ENCODE measurements around the gene ADGRG3.

Gene ADGRG3

DNA sequence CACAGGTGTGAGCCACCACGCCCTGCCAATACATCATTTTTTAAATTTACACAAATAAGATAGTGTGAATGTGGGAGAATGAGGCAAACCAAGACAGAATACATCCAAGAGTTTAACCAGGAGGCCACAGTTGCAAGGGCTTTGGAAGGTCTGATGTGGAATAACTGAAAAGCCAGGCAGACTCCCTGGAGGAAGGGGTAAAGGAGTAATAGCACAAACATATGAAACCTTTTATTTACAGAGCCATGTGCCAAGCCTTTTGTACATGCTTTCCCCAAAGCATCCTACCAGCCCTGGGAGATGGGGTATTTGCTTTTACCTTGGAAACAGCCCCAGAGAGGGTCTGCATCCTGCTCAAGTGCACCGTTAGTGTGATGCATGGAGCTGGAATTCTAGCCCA, 4.7 kb downstream of the ADGRG3 start:
- DNase-seq (ENCODE audit: low spot score), result no peak
- TF ChIP-seq, protein P1, sequence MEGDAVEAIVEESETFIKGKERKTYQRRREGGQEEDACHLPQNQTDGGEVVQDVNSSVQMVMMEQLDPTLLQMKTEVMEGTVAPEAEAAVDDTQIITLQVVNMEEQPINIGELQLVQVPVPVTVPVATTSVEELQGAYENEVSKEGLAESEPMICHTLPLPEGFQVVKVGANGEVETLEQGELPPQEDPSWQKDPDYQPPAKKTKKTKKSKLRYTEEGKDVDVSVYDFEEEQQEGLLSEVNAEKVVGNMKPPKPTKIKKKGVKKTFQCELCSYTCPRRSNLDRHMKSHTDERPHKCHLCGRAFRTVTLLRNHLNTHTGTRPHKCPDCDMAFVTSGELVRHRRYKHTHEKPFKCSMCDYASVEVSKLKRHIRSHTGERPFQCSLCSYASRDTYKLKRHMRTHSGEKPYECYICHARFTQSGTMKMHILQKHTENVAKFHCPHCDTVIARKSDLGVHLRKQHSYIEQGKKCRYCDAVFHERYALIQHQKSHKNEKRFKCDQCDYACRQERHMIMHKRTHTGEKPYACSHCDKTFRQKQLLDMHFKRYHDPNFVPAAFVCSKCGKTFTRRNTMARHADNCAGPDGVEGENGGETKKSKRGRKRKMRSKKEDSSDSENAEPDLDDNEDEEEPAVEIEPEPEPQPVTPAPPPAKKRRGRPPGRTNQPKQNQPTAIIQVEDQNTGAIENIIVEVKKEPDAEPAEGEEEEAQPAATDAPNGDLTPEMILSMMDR (IDR thresholded peaks at IDR 0.05; ENCODE audit: extremely low read depth, insufficient read depth, missing control alignments), result no peak
- in situ Hi-C loops (cut with MboI; ENCODE audit: low pct_unique_long_range_greater_than_20kb, low sequenced_read_pairs, unreplicated experiment), result no loop called here

GRCh38 chr16:57675741-57676551, 7.8 kb downstream of the ADGRG3 start:
- no peak for DNase-seq (ENCODE audit: low spot score)
- TF ChIP-seq, protein P1 (IDR thresholded peaks at IDR 0.05; ENCODE audit: extremely low read depth, insufficient read depth, missing control alignments), result no peak
- in situ Hi-C loops (cut with MboI; ENCODE audit: low pct_unique_long_range_greater_than_20kb, low sequenced_read_pairs, unreplicated experiment), result no loop called here

GRCh38 chr16:57676553-57677085, 8.5 kb downstream of the ADGRG3 start:
- in situ Hi-C loops (cut with MboI; ENCODE audit: low pct_unique_long_range_greater_than_20kb, low sequenced_read_pairs, unreplicated experiment), result no loop called here
- DNase-seq (ENCODE audit: low spot score), result no peak
- TF ChIP-seq, protein P1 (IDR thresholded peaks at IDR 0.05; ENCODE audit: extremely low read depth, insufficient read depth, missing control alignments), result no peak

DNA sequence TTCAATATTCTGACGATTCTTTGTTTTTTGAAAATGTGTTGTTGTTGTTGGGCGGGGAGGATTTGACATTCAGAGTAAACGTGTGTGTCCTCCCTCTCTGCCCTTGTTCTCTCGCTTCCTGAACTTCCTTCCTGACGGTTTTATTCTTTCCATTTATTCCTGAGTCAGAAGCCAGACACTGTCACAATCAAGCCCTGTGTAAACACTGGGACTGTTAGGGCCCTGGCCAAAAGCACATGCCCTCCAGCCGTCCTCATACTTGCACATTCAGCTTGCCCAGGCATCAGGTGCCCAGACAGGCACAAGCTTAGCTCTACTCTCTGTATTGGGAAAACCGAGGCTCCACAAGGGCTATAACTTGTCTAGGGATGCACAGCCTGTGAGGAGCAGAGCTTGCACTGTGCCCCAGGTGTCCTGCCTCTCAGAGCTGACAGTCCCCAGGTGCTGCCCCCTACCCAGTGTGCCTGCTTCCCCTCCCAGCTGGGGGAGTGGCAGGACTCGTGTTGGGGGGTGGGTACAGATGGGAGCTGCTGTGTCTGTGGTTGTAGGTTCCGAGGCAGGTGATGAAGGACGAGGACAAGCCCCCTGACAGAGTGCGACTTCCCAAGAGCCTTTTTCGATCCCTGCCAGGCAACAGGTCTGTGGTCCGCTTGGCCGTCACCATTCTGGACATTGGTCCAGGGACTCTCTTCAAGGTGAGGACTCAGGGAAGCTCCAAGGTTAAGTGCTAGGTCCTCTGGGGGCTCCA, 9.7 kb downstream of the ADGRG3 start:
- in situ Hi-C loops (cut with MboI; ENCODE audit: low pct_unique_long_range_greater_than_20kb, low sequenced_read_pairs, unreplicated experiment), result no loop called here
- no peak for DNase-seq (ENCODE audit: low spot score)
- TF ChIP-seq, protein P1 (IDR thresholded peaks at IDR 0.05; ENCODE audit: extremely low read depth, insufficient read depth, missing control alignments), result no peak

- in situ Hi-C loops (cut with MboI; ENCODE audit: low pct_unique_long_range_greater_than_20kb, low sequenced_read_pairs, unreplicated experiment), result no loop called here
- no peak for DNase-seq (ENCODE audit: low spot score)
- TF ChIP-seq, protein P1 (IDR thresholded peaks at IDR 0.05; ENCODE audit: extremely low read depth, insufficient read depth, missing control alignments), result no peak
Observed at GRCh38 chr16:57679016-57679415, 10.9 kb downstream of the ADGRG3 start.

DNA sequence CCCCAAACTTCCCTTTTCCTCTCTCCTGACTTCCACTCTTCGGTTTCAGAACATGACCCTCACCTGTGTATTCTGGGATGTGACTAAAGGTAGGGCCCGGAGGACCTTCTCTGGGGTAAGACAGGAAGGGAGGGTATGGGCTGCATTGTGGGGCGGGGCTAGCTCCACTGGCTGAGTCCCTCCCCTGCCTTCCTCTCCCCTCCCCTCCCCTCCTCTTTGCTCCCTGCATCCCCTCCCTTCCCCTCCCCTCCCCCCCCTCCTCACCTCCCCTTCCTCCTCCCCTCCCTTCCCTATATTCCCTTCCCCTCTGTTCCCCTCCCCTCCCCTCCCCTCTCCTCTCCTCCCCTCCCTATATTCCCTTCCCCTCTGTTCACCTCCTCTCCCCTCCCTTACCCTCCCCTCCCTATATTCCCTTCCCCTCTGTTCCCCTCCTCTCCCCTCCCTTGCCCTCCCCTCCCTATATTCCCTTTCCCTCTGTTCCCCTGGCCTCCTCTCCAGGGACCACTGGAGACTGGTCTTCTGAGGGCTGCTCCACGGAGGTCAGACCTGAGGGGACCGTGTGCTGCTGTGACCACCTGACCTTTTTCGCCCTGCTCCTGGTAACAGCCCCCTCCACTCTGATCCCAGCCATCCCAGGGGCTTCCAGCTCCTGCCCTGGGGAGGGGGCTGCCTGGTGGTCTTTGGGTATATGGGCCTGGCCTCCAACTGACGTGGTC, 11.8 kb downstream of the ADGRG3 start:
- in situ Hi-C loops (cut with MboI; ENCODE audit: low pct_unique_long_range_greater_than_20kb, low sequenced_read_pairs, unreplicated experiment), result no loop called here
- no peak for DNase-seq (ENCODE audit: low spot score)
- TF ChIP-seq, protein P1 (IDR thresholded peaks at IDR 0.05; ENCODE audit: extremely low read depth, insufficient read depth, missing control alignments), result no peak
